Measurements from ENCODE around the gene PIP5KL1. TPM values are rescaled to one million over a fixed set of nuclear protein-coding genes. Genes with fewer than 3 reads are reported as not detected.
A peak's percentile ranks its signal among the peaks of the same experiment; 100 is the strongest.

Gene PIP5KL1
- total and polyA plus RNA-seq, 4 donors = 2.7 to 19.1 (median 11.9) TPM

DNA sequence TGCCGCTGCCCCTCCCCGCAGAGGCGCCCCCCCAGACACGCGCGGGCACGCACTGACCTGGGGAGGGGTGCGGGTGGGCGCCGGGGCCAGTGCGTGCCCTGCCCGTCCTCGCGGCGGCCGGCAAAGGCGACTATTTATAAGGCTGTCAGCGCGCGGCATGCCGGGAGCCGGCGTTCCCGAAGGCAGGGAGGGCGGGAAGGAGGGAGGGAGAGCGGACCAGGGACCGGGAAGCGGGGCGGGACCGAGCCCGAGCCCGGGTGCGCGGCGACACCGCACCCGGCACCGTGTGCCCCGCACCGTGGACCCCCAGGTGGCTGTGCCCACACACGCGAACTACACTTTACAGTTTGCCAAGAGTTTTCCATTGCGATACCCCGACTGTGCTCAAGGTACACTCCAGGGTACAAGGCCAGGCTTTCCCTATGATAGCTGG lies 53.0 kb downstream of the PIP5KL1 start, which contains the start of gene AK1:
AK1 (minus strand) TSS at position 110 of the 433 bp plus-strand sequence. CDS start 3,058 bp downstream, outside the sequence.
- H3K36me3 ChIP-seq (ENCODE audit: control insufficient read depth, insufficient read depth, low read length) = peaks cover 36% of the 10 kb centered on the region
- WGBS (ENCODE audit: insufficient coverage) = under 1% methylated on average over 43 of the region's 44 CpGs
- no peaks in the 10 kb centered on the region for H3K9me3 ChIP-seq (ENCODE audit: control insufficient read depth, insufficient read depth, low read length)
- H3K4me3 ChIP-seq (ENCODE audit: low read depth, low read length) = peak within 1 kb of the TSS; percentile 52
- peak in 3 of 6 donors; percentile 57 to 91 (median 89) for DNase-seq (ENCODE audit: low read depth in 4 of 6, low spot score in 6 of 6)
- peaks cover 58% of the 10 kb centered on the region for H3K4me1 ChIP-seq (ENCODE audit: control insufficient read depth, insufficient read depth, low read length)
- peak within 1 kb of the TSS; percentile 79 for H3K27ac ChIP-seq (ENCODE audit: low read depth, low read length)
- no peaks in the 10 kb centered on the region for H3K27me3 ChIP-seq (ENCODE audit: control insufficient read depth, insufficient read depth, low read length)

DNA sequence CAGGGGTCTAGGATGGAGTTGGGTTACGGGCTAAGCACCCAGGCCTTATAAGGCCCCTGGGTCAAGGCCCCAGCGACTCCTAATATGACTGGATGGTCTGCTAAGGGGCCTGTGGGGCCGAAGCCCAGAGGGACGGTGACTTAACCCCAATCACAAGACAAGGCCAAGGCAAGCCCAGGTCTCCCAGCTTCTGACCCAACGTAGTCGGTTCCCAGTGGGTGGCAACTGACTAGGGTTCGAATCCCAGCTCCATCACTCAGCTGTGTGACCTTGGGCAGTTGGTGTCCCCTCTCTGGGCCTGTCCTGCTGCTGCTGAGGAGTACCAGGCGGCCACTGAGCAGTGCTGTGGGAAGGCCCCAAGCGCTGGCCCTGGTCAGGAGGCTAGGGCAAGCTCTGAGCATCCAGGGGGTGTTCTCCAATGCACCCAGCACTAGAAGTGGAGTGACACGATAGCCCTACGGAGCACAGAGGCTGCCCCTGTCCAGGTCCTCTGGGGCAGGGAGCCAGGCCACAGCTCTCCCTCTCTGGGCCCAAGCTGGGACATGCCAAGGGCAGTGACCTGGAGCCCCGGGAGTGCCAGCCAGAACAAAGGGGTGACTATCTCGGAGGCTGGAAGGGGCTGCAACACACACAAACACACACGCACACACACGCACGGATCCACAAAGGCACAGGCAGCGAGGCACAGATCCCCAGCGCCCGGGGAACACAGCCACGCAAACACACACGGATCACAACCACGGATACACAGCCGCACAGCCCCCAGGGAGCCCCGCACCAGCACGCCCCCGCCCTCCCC lies 53.6 kb downstream of the PIP5KL1 start:
- peak in 2 of 6 donors; percentile 76 to 78 for DNase-seq (ENCODE audit: low read depth in 4 of 6, low spot score in 6 of 6)
- no peaks in the 10 kb centered on the region for H3K9me3 ChIP-seq (ENCODE audit: control insufficient read depth, insufficient read depth, low read length)
- H3K36me3 ChIP-seq (ENCODE audit: control insufficient read depth, insufficient read depth, low read length) = peaks cover 42% of the 10 kb centered on the region
- peaks cover 64% of the 10 kb centered on the region for H3K4me1 ChIP-seq (ENCODE audit: control insufficient read depth, insufficient read depth, low read length)
- 26% methylated on average over 24 of the region's 26 CpGs for WGBS (ENCODE audit: insufficient coverage)
- H3K27me3 ChIP-seq (ENCODE audit: control insufficient read depth, insufficient read depth, low read length) = no peaks in the 10 kb centered on the region
- peak overlapping the region; percentile 52 for H3K4me3 ChIP-seq (ENCODE audit: low read depth, low read length)
- H3K27ac ChIP-seq (ENCODE audit: low read depth, low read length) = peak overlapping the region; percentile 79

DNA sequence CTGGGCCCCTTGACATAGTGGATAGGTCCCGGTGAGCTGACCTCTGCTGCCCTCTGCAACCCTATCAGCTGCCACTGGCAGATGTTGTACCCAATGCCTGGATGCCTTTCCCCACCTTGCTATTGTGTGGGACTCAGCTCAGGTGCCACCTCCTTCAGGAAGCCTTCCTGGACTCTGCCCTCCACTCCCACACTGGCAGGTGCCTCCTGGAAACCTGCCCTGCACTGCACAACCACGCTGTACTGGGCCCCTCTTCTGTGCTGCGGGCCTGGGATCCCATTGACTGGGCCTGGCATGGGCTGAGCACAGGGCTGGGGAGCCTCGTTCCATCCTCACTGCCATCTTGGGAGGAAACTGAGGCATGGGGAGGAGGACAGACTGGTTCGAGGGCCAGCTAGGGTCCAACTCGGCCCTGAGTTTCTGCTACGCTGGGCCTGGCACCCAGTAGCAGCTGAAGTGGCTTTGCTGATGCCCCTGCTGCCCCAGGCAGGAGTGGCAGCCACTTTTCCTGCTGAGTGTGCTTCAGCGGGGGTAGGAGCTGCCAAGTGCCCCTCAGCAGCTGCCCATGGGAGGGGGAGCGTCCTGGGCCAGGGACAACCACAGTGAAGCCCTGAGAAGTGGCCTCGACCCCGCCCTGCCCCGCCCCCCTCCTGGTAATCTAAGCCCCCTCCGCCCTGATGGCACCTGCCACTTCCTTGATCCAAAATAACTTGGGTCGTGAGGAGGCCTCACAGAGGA lies 54.4 kb downstream of the PIP5KL1 start:
- peaks cover 49% of the 10 kb centered on the region for H3K36me3 ChIP-seq (ENCODE audit: control insufficient read depth, insufficient read depth, low read length)
- H3K27me3 ChIP-seq (ENCODE audit: control insufficient read depth, insufficient read depth, low read length) = no peaks in the 10 kb centered on the region
- DNase-seq (ENCODE audit: low read depth in 4 of 6, low spot score in 6 of 6) = no peak
- H3K4me1 ChIP-seq (ENCODE audit: control insufficient read depth, insufficient read depth, low read length) = peaks cover 72% of the 10 kb centered on the region
- 64% methylated on average over 11 of the region's 14 CpGs for WGBS (ENCODE audit: insufficient coverage)
- H3K9me3 ChIP-seq (ENCODE audit: control insufficient read depth, insufficient read depth, low read length) = no peaks in the 10 kb centered on the region
- peak overlapping the region; percentile 52 for H3K4me3 ChIP-seq (ENCODE audit: low read depth, low read length)
- peak overlapping the region; percentile 88 for H3K27ac ChIP-seq (ENCODE audit: low read depth, low read length)

DNA sequence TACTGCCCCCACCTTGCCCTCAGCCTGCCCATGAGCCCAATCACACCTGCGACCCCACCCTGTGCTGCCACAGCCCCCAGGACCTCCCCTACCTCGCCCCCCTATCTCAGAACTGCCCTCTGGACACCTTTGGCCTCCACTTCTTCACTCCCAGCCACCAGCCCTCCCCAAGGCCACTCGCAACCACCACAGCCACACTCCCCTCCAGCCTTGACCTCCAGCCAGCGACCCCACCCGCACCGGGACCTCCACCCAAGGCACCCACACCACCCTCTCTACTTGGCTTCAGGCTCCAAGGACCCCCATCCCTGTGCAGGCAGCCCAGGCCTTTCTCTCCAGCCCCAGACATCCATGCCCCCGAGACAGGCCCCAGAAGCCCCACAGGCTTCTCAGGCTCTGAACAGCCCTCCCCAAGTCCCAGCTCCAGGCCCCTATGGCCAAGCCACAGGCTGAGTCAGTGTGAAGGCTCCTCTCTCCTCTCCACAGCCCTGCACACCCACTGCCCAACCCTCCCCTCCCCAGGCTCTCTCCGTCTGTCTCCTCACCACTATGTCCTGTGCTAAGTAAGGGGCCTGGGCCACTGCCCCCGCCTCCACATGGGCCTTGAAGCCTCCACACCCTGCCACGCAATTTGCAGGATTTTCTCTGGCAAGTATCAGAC lies 55.1 kb downstream of the PIP5KL1 start:
- H3K36me3 ChIP-seq (ENCODE audit: control insufficient read depth, insufficient read depth, low read length) = peaks cover 57% of the 10 kb centered on the region
- H3K9me3 ChIP-seq (ENCODE audit: control insufficient read depth, insufficient read depth, low read length) = no peaks in the 10 kb centered on the region
- WGBS (ENCODE audit: insufficient coverage) = 80% methylated on average over 10 of the region's 10 CpGs
- peak overlapping the region; percentile 88 for H3K27ac ChIP-seq (ENCODE audit: low read depth, low read length)
- peaks cover 77% of the 10 kb centered on the region for H3K4me1 ChIP-seq (ENCODE audit: control insufficient read depth, insufficient read depth, low read length)
- no peaks in the 10 kb centered on the region for H3K27me3 ChIP-seq (ENCODE audit: control insufficient read depth, insufficient read depth, low read length)
- DNase-seq (ENCODE audit: low read depth in 4 of 6, low spot score in 6 of 6) = no peak
- peak overlapping the region; percentile 9 for H3K4me3 ChIP-seq (ENCODE audit: low read depth, low read length)

DNA sequence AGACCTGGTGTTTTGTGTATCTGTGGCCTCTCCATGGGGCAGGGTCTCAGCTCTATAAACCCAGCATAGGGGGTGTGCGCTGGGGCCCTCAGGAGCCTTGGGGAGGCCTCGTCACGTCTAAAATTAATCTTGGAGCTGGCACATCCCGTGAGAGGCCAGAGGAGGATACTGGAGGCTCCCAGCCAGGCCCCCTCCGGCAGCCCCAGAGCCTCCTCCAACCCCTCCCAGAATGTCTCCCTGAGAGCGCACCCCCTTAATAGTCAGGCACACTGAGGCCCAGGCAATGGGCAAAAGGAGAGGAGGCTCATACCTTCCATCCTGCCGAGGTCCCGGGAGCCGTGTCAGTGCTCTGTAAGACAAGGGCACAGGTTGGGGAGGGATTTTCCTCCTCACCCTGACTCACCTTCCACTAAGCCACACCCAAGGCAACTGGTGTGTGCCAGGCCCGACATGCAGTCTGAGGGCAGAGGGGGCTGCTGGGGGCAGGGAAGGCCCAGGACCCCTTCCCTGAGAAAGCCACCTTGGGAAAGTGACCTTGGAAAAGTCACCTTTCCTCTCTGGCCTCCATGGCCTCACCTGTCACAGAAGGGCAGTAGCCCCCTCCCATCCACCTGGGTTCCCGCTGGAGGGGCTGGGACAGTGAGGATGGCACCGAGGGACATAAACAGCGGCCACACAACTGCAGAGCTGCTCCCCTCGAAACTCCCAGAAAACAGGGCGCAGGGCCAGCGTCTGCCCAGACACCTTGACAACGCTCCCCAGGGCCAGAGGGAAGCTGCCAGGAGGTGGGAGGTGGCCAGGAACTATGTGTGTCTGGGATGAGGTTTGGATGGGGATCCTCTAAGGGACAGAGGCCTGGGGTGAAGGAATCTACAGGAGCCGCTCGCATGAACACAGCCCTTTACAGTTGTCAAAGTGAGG lies 56.0 kb downstream of the PIP5KL1 start:
- peak in 2 of 6 donors; percentile 33 to 72 for DNase-seq (ENCODE audit: low read depth in 4 of 6, low spot score in 6 of 6)
- Histone ChIP-seq H3K27ac (ENCODE audit: low read depth, low read length) (peak overlapping the region; percentile 88), H3K27me3 (ENCODE audit: control insufficient read depth, insufficient read depth, low read length) (no peaks in the 10 kb centered on the region), H3K4me1 (ENCODE audit: control insufficient read depth, insufficient read depth, low read length) (peaks cover 81% of the 10 kb centered on the region), H3K9me3 (ENCODE audit: control insufficient read depth, insufficient read depth, low read length) (no peaks in the 10 kb centered on the region), H3K36me3 (ENCODE audit: control insufficient read depth, insufficient read depth, low read length) (peaks cover 66% of the 10 kb centered on the region), H3K4me3 (ENCODE audit: low read depth, low read length) (peak overlapping the region; percentile 5)
- 61% methylated on average over 10 of the region's 19 CpGs for WGBS (ENCODE audit: insufficient coverage)

DNA sequence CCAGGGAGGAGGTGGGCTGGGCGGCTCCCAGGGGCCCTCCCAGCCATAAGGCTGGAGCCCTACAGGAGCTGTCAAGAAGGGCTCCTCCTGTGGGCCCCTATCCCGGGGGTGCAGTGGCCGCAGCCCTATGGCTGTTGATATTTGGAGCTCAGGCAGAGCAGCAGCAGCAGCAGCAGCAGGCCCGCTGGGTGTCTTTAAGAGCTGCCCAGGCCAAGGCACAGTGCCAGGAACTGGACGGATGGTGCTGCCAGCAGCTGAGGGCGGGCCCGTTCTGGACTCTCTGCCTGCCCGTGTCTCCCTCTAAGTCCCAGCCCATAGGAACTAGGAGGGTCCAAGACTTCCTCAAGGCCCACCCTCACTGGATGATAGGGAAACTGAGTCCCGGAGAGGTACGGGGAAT lies 56.7 kb downstream of the PIP5KL1 start:
- WGBS (ENCODE audit: insufficient coverage) = 26% methylated on average over 8 of the region's 10 CpGs
- H3K36me3 ChIP-seq (ENCODE audit: control insufficient read depth, insufficient read depth, low read length) = peaks cover 72% of the 10 kb centered on the region
- peaks cover 86% of the 10 kb centered on the region for H3K4me1 ChIP-seq (ENCODE audit: control insufficient read depth, insufficient read depth, low read length)
- peak in 3 of 6 donors; percentile 62 to 89 (median 80) for DNase-seq (ENCODE audit: low read depth in 4 of 6, low spot score in 6 of 6)
- H3K9me3 ChIP-seq (ENCODE audit: control insufficient read depth, insufficient read depth, low read length) = no peaks in the 10 kb centered on the region
- H3K4me3 ChIP-seq (ENCODE audit: low read depth, low read length) = peak overlapping the region; percentile 24
- H3K27me3 ChIP-seq (ENCODE audit: control insufficient read depth, insufficient read depth, low read length) = no peaks in the 10 kb centered on the region
- H3K27ac ChIP-seq (ENCODE audit: low read depth, low read length) = peak overlapping the region; percentile 88

DNA sequence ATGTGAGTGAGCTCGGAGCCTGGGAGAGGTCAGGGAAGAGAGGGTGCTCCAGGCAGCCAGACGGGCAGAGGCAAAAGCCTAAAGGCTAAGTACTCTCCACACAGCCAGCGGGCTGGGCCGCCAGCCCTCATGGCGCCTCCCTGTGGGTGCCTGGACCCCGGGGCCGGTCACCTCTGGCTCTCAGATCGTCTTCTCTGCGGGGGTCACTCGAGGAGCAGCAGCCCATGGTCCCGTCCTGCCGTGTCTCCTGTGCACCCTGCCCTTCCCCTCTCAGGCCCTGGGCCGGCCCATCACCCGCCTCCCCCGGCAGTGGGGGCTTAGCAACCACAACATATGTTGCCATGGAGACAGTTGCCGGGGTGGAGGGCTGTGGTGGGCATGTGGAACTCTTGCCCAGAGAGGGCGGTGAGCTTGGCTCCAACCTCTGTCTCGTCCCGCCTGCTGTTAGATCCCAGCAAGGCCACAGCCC lies 57.3 kb downstream of the PIP5KL1 start:
- peak in 4 of 6 donors; percentile 55 to 91 (median 74) for DNase-seq (ENCODE audit: low read depth in 4 of 6, low spot score in 6 of 6)
- 17% methylated on average over 17 of the region's 19 CpGs for WGBS (ENCODE audit: insufficient coverage)
- Histone ChIP-seq H3K36me3 (ENCODE audit: control insufficient read depth, insufficient read depth, low read length) (peaks cover 79% of the 10 kb centered on the region), H3K4me3 (ENCODE audit: low read depth, low read length) (peak overlapping the region; percentile 24), H3K27me3 (ENCODE audit: control insufficient read depth, insufficient read depth, low read length) (no peaks in the 10 kb centered on the region), H3K27ac (ENCODE audit: low read depth, low read length) (peak overlapping the region; percentile 88), H3K4me1 (ENCODE audit: control insufficient read depth, insufficient read depth, low read length) (peaks cover 82% of the 10 kb centered on the region), H3K9me3 (ENCODE audit: control insufficient read depth, insufficient read depth, low read length) (no peaks in the 10 kb centered on the region)

DNA sequence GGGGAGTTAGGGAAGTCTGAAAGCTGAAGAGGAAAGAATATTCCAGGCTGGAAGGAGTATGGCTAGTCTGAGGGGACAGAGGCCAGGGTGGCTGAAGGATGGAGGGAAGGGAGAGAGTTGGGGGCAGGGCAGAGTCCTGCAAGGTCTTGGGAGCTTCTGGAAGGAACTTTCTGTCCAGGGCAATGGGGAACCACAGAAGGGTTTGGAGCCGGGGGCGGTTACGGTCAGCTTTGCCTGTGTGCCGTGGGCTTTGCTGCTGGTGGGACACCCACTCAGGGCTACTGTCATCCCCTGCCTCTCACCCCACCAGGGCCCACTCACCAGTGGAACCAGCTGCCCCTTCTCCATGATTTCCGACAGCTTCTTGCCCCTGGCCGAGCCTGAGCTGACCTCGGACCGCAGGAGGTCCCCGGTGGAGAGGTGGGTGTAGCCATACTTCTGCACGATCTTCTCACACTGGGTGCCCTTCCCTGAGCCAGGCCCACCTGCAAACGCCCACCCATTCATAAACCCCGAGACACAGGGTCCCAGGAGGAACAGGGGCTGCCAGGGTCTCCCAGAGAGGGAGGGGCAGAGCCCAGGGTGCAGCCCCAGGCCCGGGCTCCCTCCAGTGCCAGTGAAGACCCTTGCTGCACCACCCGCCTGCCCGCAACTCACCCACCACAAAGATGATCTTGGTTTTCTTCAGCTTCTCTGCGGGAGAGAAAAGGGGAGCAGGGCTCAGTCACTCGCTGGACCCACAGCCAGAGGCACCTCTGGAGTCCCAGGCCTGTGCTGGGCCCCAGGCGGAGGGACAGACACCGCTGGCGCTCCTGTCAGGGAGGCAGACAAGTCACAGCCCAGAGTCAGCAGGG lies 58.0 kb downstream of the PIP5KL1 start:
- peaks cover 76% of the 10 kb centered on the region for H3K4me1 ChIP-seq (ENCODE audit: control insufficient read depth, insufficient read depth, low read length)

More for the DNA sequence above, 58.0 kb downstream of the PIP5KL1 start:
- Histone ChIP-seq H3K4me3 (ENCODE audit: low read depth, low read length) (peak overlapping the region; percentile 24), H3K36me3 (ENCODE audit: control insufficient read depth, insufficient read depth, low read length) (peaks cover 85% of the 10 kb centered on the region), H3K27ac (ENCODE audit: low read depth, low read length) (peak overlapping the region; percentile 88), H3K9me3 (ENCODE audit: control insufficient read depth, insufficient read depth, low read length) (no peaks in the 10 kb centered on the region), H3K27me3 (ENCODE audit: control insufficient read depth, insufficient read depth, low read length) (no peaks in the 10 kb centered on the region)
- DNase-seq (ENCODE audit: low read depth in 4 of 6, low spot score in 6 of 6) = no peak
- WGBS (ENCODE audit: insufficient coverage) = 79% methylated on average over 19 of the region's 20 CpGs

Data from spinal cord (tissue), 10 donors.